Nucleus accumbens (tissue), 56 donors: ENCODE measurements around the gene CDC37L1.

Source experiments
- DNase-seq, 56 donors: peaks; one replicate each; lab custom pipeline; 2025; lab: John Stamatoyannopoulos, UW

The CDC37L1 gene

GRCh38 chr9:4667681-4668080, 11.7 kb upstream of the CDC37L1 start:
- no peak for DNase-seq

GRCh38 chr9:4668604-4669003, 10.8 kb upstream of the CDC37L1 start:
- no peak for DNase-seq

DNA sequence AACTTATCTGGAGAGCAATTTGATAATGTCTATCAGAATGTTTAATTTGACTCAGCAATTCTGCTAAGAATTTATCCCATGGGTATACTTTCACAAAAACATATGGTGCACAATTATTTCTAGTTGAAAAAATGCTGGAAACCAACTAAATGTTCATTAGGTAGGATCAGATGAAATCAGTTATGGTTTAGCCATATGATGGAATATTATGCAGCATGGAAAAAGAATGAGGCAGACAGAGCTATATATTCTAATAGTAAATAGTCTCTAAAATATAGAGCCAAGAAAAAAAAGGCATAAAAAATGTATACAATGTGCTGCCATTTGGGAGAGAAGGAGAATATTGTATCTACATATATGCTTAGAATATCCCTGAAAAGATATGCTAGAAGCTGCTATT, 9.5 kb upstream of the CDC37L1 start:
- no peak for DNase-seq

GRCh38 chr9:4670591-4670990, 8.8 kb upstream of the CDC37L1 start:
- DNase-seq = no peak

DNA sequence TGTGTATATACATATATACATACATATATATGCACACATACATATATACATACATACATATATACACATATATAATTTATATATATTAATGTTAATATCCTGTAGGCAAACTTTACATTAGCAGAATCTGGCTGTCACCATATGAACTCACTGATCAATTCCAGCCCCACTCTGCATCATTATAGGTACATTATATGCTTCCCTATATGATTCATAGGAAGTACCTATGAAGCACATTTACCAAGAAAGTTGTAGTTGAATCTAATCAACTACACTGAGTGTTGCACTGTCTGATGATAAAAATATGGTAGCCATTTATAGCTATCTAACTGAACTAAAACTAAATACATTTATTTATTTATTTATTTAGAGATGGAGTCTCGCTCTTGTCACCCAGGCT, 7.6 kb upstream of the CDC37L1 start:
- DNase-seq = no peak

DNA sequence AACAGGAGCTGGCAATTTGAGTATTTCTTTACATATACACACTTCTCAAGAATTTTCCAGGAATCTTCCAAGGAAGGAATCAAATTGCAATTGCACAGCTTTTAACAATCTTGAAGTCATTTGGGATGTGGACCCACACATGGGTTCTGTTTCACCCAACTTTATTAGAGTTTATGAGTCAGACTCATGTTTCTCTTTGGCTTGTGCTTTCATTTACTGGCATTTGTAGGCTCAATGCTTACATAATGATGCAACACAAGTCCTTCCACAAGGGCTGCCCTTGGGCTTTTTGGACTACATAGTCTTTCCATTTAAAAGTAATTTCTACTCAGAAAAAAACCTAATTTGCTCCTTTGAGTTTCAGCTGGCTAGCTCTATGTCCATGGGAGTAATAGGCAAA, 4.6 kb upstream of the CDC37L1 start:
- no peak for DNase-seq

DNA sequence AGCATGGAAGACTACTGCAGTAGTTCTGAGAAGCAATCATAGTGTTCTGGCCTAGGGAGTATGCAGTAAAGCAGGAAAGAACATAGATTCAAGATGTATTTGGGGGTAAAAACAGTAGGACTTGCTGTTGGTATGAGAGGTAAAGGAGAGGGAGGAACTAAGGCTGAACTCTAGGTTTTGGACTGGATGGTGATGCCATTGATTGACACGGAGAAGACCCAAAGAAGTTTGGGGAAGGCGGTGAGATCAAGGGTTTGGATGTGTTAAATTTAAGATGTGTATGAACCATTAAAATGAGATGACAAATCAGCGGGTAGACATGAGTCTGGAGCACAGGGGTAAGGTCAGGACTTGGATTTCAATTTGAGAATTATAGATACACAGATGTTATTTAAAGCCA, 2.0 kb upstream of the CDC37L1 start:
- no peak for DNase-seq

GRCh38 chr9:4678679-4679267, 596 bp upstream of the CDC37L1 start:
- DNase-seq = peak in 17 of 56 donors; percentile 33 to 76 (median 54)

- DNase-seq = peak in 1 of 56 donors; percentile 43
Observed at GRCh38 chr9:4680173-4680525, 780 bp downstream of the CDC37L1 start.

DNA sequence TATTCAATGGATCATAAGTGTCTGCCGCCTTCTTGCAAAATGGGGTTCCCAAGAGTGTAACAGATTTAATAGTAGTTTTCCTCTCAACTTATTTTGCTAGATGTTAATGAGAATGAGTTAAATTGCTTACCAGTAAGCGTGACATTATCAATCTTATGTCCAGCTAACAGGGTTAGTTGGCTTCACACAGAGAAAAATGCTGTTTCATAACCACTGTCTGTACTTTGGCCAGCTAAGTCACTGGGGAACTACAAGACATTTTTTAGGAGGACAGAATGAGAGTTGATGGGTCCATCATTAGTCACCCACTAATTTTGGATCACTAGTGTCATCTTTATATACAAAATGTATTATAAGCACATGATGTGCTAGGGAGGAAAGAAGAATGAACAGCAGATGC, 1.4 kb downstream of the CDC37L1 start:
- DNase-seq = no peak

DNA sequence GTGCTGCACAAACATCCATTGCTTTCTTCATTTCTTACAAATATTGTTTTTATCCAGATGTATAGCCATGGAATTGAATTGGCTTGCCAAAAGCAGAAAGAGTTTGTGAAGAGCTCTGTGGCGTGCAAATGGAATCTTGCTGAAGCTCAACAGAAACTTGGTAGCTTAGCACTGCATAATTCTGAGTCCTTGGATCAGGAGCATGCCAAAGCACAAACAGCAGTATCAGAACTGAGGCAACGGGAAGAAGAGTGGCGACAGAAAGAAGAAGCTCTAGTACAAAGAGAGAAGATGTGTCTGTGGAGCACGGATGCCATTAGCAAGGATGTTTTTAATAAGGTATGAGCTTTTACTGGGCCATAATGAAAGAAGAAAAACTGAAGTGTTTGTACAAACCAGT, 5.5 kb downstream of the CDC37L1 start:
- no peak for DNase-seq

- no peak for DNase-seq
Observed at GRCh38 chr9:4686112-4686511, 6.7 kb downstream of the CDC37L1 start.

- no peak for DNase-seq
Observed at GRCh38 chr9:4686584-4686983, 7.2 kb downstream of the CDC37L1 start.

DNA sequence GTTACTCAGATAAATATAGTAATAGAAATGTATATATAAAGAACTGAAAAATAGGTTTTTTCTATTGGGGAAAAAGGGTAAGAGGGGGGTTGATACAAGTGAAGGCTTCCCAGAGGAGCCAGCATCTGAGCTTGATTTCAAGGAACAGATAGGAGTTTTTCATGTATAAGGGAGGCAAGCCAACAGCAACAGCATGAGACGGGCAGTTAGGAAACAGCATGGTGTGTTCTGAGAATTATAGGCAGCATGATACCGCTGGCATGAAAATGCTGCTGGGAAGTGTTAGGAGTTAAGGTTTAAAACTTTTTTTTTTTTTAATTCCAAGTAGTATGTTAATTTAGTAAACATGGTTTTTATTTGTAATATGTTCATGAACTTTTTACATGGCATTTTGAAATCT, 9.7 kb downstream of the CDC37L1 start:
- no peak for DNase-seq

DNA sequence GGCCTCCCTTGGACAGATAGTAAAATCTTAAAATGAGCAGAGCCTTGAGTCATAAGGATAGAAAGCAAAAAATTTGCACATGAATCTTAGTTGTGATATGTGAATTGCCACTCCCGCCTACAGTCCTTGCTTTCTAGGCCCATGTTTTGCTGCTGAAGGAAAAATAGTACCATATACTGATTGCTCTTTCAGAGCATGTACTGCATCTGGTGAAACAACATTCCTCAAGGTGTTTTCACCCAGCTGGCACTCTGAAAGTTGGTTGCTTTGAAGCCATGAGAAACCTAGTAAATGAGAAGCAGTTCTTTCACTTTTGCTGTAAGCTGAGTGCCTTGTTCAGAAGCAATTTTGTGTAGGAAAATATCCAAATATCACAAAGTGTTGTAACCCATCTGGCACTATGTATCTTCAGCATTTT, 10.3 kb downstream of the CDC37L1 start:
- DNase-seq = no peak

- no peak for DNase-seq
Observed at GRCh38 chr9:4690144-4690543, 10.8 kb downstream of the CDC37L1 start.

GRCh38 chr9:4691795-4692194, 12.4 kb downstream of the CDC37L1 start:
- DNase-seq = no peak

GRCh38 chr9:4700091-4700490, 20.7 kb downstream of the CDC37L1 start:
- no peak for DNase-seq

- no peak for DNase-seq
Observed at GRCh38 chr9:4700932-4701331, 21.6 kb downstream of the CDC37L1 start.

- DNase-seq = no peak
Observed at GRCh38 chr9:4701526-4701925, 22.2 kb downstream of the CDC37L1 start.

- no peak for DNase-seq
Observed at GRCh38 chr9:4704129-4704528, 24.8 kb downstream of the CDC37L1 start.

DNA sequence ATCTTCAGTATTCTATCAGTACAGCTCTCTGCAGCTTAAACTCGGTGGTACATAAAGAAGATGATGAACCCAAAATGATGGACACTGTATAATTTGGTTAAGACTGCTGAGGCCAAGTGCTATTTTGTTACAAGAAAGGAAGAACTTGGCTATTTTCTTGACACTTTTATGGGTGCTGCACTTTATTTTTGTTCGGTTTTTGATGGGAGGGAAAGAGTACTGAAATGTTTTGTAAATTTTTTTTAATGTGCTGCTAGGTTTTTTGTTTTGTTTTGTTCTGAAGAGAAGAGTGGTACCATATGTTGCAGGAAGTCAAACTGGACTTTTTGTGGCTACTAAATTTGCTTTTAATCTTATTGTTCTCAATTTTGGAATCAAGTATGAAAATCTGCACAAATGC, 26.7 kb downstream of the CDC37L1 start:
- no peak for DNase-seq

DNA sequence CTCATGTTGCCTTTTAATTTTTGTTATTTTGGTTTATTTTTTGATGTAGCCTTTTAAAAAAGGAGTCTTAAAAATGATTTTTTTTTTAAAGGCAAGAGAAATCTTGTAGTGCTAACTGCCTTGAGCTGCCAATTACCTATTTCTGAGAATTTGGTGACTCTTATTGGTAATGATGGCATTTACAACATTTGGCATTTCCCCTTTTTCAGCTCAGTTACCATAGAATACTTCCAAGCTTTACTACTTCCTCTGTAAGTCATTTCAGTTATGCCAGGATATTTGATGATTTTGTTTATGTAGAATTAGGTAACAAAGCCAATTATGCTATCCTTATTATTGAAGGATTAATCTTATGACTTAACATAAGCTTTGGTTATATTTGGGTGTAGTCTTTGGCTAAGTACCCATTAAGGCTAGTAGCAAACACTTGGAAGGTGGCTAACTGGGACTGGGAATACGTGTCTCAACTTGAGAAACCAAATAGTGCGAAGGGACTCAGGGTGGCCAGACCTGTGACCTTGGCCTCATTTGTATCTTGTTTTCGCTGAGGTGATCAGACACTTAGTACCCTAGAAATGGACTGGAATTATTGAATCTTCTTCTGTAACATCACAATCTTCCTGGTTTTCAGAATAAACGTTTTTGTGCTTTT, 27.7 kb downstream of the CDC37L1 start:
- no peak for DNase-seq
